A673 (cell line): ENCODE data around the gene PYY. TPM values are rescaled to one million over a fixed set of nuclear protein-coding genes. Genes with fewer than 3 reads are reported as not detected.

ENCODE experiments used
- BruUV-seq: library from RNA; stranded (reverse); fragments of 400-500 nt; replicated peaks from 2 replicates; lab custom pipeline; 2021; lab: Mats Ljungman, UMichigan
- CTCF ChIA-PET: fragments of 300-600 bp; sonication (Branson Sonifier 250); formaldehyde crosslinking; loops from one replicate; lab custom pipeline; 2022; ENCODE audit warnings: antibody characterized with exemption; lab: Charles Lee
- POLR2A ChIA-PET: fragments of 300-600 bp; sonication (Branson Sonifier 250); formaldehyde crosslinking; loops from one replicate; lab custom pipeline; 2022; ENCODE audit warnings: antibody characterized with exemption; ENCODE audit not compliant: low non-redundant PET; lab: Charles Lee
- DNase-seq: peaks from one replicate; pipeline ENCODE4 v3.0.0-alpha.2; 2015; ENCODE audit warnings: low spot score
- H3K27ac ChIP-seq: fragments of 200-600 bp; sonication (generic); 2 replicates; pipeline ENCODE4 v1.5.1; 2016; ENCODE audit warnings: mixed run types, low read depth, mild to moderate bottlenecking, mixed read lengths, antibody characterized with exemption, low read length; ENCODE audit not compliant: poor library complexity, severe bottlenecking
- H3K27me3 ChIP-seq: fragments of 200-600 bp; sonication (generic); replicated peaks from 2 replicates; pipeline ENCODE4 v1.6.1; 2017; ENCODE audit warnings: mixed run types, low read depth, mild to moderate bottlenecking, mixed read lengths, antibody characterized with exemption, low read length; ENCODE audit not compliant: insufficient read depth, poor library complexity
- H3K36me3 ChIP-seq: fragments of 200-600 bp; sonication (generic); 2 replicates; pipeline ENCODE4 v1.6.1; 2016; ENCODE audit warnings: mixed run types, mild to moderate bottlenecking, mixed read lengths, antibody characterized with exemption, low read length; ENCODE audit not compliant: insufficient read depth, poor library complexity, severe bottlenecking
- H3K4me1 ChIP-seq: fragments of 200-600 bp; sonication (generic); 2 replicates; pipeline ENCODE4 v1.6.1; 2017; ENCODE audit warnings: mixed run types, mild to moderate bottlenecking, mixed read lengths, antibody characterized with exemption, low read length; ENCODE audit not compliant: insufficient read depth, poor library complexity, severe bottlenecking
- H3K4me3 ChIP-seq: fragments of 200-600 bp; sonication (generic); 2 replicates; pipeline ENCODE4 v1.5.1; 2016; ENCODE audit warnings: low read depth, mixed run types, mild to moderate bottlenecking, mixed read lengths, low read length; ENCODE audit not compliant: poor library complexity, severe bottlenecking
- H3K9me3 ChIP-seq: fragments of 200-600 bp; sonication (generic); 2 replicates; pipeline ENCODE4 v1.6.1; 2016; ENCODE audit warnings: mixed run types, low read depth, mild to moderate bottlenecking, mixed read lengths, antibody characterized with exemption, low read length; ENCODE audit not compliant: poor library complexity, severe bottlenecking
- CTCF ChIP-seq: fragments of 300-800, 200-600 bp; sonication (generic); conservative IDR thresholded peaks from 2 replicates; pipeline ENCODE4 v1.5.1; 2017; ENCODE audit warnings: low read depth, mild to moderate bottlenecking, antibody characterized with exemption, low read length, moderate library complexity, mixed read lengths
- EZH2 ChIP-seq: fragments of 200-600 bp; sonication (generic); IDR thresholded peaks from 2 replicates; pipeline ENCODE4 v1.6.1; 2017; ENCODE audit warnings: borderline replicate concordance, low read depth, mild to moderate bottlenecking, mixed read lengths, antibody characterized with exemption, low read length; ENCODE audit not compliant: poor library complexity, severe bottlenecking
- intact Hi-C: fragments of 100-400 bp; cut with micrococcal nuclease; formaldehyde crosslinking; loops from one replicate; pipeline ENCODE4 v1.10.0; 2022; ENCODE audit not compliant: unreplicated experiment
- total RNA-seq: library from RNA; stranded (reverse); gene quantifications from 2 replicates; pipeline ENCODE4 v1.2.3, GENCODE V29; 2021

The PYY gene
- total RNA-seq, 1 experiment from 2014 or later, result not detected

- TF ChIP-seq EZH2 (no peak), CTCF (peak; percentile 47)
- POLR2A ChIA-PET, result no interaction called here
- BruUV-seq, result no TSS peak
- DNase-seq, result no peak
- no peaks in the 10 kb centered on the region for H3K9me3 ChIP-seq
- no peak overlapping the region for H3K27ac ChIP-seq
- peak overlapping the region; percentile 42 for H3K4me3 ChIP-seq
- no peaks in the 10 kb centered on the region for H3K27me3 ChIP-seq
- intact Hi-C loops, result no loop called here
- CTCF ChIA-PET, result no interaction called here
- no peaks in the 10 kb centered on the region for H3K4me1 ChIP-seq
- no peaks in the 10 kb centered on the region for H3K36me3 ChIP-seq
Measured at GRCh38 chr17:43983515-43984411, 30.0 kb upstream of the PYY start.

- no peaks in the 10 kb centered on the region for H3K4me1 ChIP-seq
- ChIA-PET POLR2A (no interaction called here), CTCF (no interaction called here)
- H3K27ac ChIP-seq, result no peak overlapping the region
- intact Hi-C loops, result no loop called here
- BruUV-seq, result no TSS peak
- no peaks in the 10 kb centered on the region for H3K36me3 ChIP-seq
- no peak for DNase-seq
- H3K4me3 ChIP-seq, result peak overlapping the region; percentile 42
- no peaks in the 10 kb centered on the region for H3K9me3 ChIP-seq
- no peaks in the 10 kb centered on the region for H3K27me3 ChIP-seq
- TF ChIP-seq CTCF, result no peak
- TF ChIP-seq EZH2, result no peak
Measured at GRCh38 chr17:43983196-43983514, 29.4 kb upstream of the PYY start.

GRCh38 chr17:43982171-43982570 is 28.4 kb upstream of the PYY start:
- H3K4me3 ChIP-seq, result no peak overlapping the region
- BruUV-seq, result no TSS peak
- no peaks in the 10 kb centered on the region for H3K27me3 ChIP-seq
- TF ChIP-seq EZH2, result no peak
- TF ChIP-seq CTCF, result no peak
- no peaks in the 10 kb centered on the region for H3K9me3 ChIP-seq
- no peaks in the 10 kb centered on the region for H3K36me3 ChIP-seq
- intact Hi-C loops, result no loop called here
- no peaks in the 10 kb centered on the region for H3K4me1 ChIP-seq
- CTCF ChIA-PET, result interaction anchor here (0.6 kb wide), 2 partner anchors 11 to 136 kb away, joined by 3 to 5 read pairs; no protein-coding TSS in a partner anchor
- POLR2A ChIA-PET, result no interaction called here
- no peak overlapping the region for H3K27ac ChIP-seq
- DNase-seq, result no peak
